HG03139 (cell line): ENCODE measurements around the gene PKN2.

Experiments
- ATAC-seq: cut with Tn5 transposase; IDR thresholded peaks from one replicate; pipeline ENCODE4 v1.9.1; 2021; ENCODE audit not compliant: unreplicated experiment

The PKN2 gene

DNA sequence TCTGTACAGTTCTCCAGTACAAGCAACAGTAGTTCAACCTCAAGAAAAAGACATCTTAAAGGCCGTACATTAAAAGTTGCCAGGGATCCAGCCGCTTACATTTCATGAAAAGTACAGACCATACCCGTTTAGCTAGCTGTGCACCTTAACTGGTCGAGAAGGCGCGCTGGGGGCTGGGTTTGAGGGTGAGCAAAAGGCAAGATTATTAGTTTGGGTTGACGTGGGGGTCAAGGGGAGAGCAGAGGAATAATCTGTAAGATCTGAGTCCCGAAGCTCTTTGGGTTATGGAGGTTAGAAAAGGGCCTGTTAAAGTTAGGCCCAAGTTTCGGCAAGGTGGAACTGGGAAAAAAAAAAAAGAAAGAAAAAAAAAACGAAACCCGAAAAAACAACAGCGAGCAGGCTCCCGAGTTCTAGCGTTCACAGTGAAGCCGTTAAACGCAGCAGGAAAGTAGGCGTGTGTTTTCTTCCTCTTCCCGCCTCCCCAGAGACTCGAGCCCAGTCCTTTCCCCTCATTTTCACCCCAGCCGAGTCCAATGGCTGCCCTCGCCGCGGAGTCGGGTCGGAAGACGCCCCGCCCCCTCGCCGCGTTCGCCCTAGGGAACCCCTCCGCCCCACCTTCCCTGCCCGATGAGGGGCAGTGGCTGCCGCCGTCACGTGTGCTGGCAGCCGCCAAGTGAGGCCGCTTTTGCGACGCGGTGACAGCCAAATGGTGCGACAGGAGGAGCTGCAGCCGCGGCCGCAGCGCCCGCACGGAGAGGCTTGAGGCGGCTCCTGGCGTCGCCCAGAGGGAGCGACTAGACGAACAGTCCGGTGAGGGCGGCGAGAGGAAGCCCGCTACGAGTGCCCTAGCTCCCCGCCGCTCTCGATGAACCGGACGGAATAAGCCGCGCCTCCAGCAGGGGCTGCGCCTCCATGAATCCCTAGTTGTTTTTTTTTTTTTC is at the start of gene PKN2:
Gene PKN2 (plus strand): TSS at position 733 of the 941 bp plus-strand sequence. CDS start 308 bp downstream, outside the sequence.
- peak; percentile 87 for ATAC-seq

DNA sequence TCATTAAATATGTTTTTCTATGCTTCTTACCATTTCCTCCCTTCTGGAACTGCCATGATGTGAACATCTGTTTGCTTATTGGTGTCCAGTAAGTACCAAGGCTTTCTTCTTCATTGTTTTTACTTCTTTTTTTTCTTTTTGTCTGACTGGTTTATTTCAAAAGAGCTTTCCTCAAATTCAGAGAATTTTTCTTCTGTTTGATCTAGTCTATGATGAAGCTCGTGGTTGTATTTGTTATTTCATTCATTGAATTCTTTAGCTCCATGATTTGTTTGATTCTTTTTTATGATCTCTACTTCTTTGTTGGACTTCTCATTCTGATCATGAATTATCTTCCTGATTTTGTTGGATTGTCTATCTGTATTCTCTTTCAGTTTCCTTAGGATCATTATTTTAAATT is 49.5 kb upstream of the PKN2 start:
- no peak for ATAC-seq

DNA sequence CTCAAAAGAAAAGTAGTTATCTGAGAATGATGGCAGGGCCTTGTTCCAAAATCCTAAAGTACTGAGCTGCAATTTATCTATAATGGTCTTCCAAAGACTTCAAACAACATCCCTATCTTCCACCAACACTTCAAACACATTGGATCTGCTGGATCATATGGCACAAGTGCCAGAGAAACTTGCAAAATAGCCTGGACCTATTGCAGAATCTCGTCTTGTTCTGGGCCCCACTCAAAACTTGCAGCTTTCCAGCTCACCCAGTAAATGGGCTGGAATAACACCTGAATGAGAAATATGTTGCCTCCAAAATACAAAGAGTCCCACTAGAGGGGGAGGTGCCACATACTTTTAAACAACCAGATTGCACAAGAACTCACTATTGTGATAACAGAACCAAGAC is 44.0 kb upstream of the PKN2 start:
- ATAC-seq: no peak

DNA sequence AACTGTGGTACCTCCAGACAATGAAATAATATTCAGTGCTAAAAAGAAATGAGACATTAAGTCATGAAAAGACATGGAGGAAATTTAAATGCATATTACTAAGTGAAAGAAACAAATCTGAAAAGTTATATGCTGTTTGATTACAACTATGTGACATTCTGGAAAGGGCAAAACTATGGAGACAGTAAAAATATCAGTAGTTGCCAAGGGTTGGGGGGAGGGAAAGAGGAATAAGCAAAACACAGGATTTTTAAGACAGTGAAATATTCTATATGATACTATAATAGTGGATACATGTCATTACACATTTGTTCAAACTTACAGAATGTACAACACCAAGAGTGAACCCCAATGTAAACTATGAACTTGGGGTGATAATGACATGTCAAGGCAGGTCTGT is 38.2 kb upstream of the PKN2 start:
- ATAC-seq: no peak

DNA sequence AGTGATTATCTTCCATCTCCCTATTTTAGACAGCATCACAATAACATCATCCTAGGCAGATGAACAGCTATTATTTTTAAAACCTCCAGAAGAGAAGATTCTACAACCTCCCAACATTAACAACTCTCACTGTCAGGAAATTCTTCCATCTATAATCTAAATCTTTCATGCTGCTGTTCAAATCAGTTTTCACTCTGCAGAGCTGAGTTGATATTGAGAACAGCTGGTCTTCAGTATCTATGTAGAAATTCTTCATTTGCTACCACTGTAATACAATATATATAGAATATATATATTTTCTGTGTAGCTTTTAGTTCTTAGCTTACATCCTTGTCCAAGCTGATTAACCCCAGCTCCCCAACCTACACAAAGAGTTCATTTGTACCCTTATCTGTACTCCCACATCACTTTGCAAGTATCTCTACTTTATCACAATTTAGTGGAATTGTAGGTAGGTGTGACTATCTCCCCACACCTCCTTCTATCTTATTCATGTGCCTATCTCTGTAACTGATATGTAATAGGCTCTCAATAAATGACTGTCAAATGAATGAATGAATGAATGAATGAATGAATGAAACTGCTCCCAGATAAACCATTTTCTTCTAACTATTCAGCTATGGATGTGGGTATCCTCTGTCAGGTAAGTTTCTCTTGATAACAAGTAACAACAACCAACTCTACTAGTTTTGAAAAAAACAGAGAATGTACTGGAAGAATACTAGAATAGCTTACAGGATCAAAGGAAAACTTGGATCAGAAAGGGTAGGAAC is 37.4 kb upstream of the PKN2 start:
- no peak for ATAC-seq

DNA sequence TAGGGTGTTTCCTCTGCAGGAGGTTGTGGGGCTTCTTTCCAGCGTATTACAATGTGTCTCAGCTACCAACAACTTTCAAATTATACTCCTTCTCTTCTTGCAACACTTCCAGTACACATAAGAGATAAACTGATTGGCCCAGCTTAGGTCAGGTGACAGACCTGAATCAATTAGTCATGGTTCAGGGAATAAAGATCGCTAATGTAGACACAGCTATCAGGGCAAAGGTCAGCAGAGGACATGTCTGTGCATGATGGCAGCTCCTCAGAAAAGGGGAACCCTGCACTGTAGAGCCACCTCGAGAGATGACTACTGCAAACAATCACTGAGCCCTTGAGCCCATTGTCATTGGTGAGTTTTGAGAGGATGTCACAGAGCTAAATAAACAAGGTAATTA is 36.8 kb upstream of the PKN2 start:
- ATAC-seq: no peak

DNA sequence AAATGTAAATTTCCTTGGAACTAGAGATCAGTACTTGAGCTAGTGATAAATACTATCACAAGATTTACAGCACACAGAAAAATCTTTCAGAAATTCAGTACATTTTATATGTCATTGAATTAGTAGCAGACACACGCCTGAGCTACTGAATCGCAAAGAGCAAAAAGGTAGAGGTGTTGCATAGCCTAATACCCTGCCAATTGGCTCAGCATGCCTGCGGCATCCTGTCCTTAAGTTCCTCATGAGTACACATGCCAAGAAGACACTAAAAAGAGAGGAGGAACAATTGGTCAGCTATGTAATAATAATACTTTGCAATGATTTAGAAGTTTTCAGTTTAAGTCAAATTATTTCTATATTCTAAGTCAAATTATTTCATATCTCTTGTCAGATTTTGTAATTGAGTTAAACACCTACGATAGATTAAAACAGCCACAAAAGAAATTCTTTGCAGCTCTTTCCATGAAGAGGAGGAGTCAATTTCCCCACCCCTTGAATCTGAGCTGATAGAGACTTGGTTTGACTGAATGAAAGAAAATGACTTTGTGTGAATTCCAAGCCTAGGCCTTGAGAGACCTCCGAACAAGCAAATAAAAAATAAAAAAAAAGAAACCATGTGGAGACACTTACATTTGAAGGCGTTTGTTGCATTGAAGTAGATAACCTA is 36.2 kb upstream of the PKN2 start:
- ATAC-seq: no peak

DNA sequence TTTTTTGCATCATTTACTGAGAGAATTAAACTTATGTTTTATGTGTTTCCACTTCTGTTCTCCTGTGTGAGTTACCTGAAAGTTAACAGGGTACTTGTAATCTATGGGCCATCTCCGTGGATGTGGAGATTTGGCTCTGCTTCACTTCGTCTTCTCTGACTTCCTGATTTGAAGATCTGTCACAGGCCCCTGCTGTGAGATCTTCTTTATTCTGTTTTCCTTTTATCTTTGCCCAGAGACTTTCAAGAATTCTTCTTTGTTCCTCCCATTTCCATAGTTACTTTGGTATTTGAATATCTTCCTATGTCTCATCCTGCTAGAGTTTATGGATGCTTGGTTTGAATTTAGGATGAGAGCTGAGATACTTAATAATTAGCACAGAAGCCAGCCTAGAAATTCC is 35.4 kb upstream of the PKN2 start:
- ATAC-seq: no peak

DNA sequence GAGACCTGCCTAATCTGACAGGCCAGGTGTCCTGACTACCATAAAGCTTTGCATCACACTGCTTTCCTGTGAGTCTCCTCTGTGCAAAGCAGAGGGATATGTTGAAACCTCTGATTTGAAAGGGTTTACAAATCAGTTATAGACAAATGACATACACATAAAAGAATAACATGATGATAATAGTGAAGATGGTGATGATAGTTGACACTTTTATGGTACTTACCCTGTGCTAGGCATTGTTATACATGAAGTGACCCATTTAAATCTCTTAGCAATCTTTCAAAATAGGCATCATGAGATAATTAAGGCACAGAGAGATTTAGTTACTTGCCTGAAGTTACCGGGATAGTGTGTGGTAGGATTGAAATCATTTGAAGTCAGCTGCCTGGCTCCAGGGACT is 34.1 kb upstream of the PKN2 start:
- no peak for ATAC-seq

DNA sequence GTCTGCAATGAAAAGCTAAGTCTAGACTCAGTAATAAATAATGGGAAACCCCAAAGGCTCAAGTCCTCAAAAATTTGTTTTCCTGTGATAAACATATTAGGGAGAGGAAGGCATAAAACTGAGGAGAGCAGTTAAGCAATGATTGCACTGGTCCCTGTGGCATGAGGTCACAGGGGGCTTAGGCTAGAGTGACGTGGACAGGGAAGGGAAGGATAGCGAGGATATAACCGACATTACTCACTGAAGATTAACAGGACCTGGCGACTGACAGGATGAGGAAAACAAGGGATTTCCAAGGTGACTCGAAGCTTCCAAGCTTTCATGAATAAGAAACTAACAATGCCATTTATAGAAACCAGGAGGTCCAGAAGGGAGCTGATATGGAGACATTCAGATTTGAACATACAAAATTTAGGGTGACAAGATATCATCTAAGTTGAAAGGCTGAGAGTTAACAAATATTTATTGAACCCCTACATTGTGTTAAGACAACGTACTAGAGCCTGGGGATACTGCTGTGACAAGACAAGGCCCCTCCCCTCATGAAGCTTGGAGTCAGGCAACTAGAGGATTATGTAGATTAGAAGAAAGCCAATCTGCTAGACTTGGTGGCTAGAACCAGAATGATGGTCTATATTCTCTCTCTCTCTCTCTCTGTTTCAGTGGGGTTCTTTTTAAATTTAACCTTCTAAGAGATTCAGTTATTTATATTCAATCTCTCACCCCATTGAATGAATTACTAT is 33.2 kb upstream of the PKN2 start:
- ATAC-seq: no peak

DNA sequence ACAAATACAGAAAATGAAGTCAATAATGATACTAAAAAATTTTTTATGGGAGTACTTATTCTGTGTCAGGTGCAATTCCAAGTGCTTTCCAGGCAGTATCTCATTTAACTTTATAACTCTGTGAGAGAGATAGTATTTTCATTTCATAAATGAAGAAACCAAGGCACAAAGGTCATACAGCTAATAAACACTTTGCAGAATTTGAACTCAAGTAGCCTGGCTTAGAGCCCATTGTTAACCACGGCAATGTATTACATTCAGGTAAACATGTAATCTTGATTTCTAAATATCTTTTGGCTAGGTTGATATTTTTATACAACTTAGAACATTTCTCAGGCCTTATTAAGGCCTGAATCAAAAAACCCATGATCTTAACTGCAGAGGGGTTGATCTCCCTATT is 28.9 kb upstream of the PKN2 start:
- ATAC-seq: no peak

DNA sequence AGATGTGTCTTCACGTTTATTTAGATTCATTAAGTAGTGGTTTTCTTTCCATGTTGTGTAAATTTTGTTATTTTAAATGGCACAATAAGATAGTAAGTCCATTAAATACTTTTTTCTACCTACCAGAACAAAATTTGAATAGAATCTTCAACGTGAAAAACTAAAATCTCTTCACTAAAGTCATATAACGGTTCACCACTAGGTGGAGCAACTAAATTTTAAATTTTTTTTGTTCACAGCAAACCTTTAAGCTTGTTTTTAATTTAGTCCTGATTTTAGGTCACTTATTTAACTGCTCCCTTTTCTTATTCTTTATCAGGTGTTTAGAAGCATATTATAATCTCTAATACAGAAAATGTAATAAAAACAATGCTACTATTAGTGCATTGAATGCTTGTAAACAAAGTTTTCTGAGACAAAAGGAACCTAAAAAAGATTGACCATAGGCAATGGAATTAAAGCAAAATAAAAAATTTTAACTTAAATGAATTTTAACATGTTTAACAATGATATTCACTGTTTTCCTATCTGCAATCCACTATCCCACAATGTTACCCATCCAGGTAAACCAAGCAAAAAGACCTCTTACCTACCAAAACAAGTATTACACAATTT is 28.3 kb upstream of the PKN2 start:
- no peak for ATAC-seq

DNA sequence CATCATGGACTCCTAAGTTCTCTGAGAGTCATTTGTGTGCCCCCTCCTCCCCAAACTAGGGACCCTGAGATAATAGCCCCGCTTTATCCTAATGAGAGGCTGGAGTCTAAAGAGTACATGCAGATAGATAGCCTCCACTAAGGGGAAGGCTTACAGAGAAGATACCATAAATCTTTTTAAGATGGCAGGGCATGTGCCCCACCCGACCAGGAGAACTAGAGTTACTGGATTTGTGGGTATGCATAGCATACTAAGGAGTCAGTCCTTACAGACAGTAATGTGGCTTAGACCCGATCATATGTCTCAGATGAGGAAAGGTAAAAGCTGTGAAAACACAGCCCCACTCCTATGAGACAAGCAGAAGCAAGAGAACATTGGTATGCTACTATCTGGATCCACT is 25.7 kb upstream of the PKN2 start:
- ATAC-seq: no peak

DNA sequence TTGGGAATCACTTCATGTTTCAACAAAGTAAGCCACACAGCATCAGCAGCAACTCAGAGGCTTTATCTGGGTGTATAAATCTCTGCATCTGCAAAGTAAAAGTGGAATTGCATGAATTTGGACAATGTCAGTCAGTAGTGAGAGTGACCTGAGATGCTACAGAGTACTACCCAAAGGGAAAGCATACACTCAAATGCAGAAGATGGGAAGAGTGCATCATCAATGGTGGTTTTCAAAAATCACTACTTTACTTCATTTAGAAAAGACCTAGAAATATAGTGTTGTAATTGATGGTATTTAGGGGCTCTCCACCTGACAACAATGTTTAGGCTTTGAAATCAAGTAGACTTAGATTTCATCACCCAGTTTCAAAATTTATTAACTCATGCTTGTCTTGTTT is 24.5 kb upstream of the PKN2 start:
- ATAC-seq: no peak

DNA sequence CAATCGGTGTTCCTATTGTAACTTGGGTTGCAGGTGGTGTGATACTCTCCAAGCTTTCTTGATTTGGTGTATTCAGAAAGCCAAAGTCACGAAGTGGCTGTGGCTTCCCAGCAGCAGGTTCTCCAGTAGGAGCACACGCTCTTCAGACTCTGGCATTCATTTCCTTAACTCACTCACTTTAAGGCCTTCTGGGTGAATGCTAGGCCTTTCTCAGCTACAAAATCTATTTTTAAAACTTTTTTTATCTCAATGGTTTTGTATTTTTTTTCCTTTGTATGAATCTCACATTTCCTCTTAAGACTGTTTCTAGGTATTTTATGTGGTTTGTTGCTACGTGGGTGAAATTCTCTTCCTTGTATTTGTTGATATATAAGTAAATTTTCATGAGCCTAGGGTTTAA is 22.9 kb upstream of the PKN2 start:
- no peak for ATAC-seq

DNA sequence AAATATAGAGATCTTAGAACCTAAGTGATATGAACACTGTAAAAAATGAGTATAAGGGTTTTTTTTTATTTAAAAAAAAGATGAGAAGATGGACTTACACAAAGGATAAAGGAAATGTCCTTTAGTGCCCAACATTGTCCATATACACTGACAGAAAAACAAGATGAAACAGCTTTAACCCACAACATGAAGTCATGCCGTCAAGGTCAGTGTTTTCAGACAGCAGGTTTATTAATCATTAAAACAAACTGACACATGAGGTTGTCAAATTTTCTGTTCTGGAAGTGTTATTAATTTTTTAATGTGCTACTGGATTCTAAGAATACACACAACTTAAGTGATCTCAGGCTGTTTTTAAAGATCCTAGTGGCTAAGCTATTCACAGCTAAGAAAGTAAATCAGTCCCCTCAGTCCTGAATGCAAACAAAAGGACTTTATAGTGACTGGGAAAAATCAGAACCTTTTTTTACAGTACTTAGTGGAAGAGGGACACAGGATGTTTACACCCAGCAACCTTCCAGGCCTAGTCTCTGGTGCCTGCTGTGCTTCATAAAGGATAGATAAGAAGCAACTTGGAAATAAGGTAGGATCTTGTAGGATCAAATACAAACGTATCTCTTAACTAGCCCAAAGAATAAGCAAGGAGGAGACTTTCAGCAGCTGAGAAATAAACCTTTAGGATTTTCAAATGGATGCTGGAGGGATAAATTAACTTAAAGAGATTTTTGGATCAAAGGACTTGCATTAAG is 21.9 kb upstream of the PKN2 start:
- ATAC-seq: peak; percentile 59

DNA sequence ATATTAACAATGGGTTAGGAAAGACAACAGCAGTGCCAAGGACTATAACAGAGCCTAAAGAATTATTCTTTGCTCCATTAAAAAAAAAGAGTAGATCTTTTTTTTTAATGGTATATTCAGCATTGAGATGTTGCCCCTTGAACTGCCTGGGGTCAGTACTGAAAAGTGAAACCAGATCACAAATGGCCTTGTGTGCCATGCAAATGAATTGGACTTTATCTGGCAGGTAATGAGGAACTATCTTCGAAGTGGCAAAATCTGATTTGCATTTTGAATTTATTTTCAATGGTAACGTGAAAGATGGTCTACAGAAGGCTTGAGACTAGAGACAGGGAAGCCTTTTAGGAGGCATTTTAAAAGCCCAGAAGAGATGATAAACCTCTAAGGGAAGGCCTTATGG is 21.4 kb upstream of the PKN2 start:
- ATAC-seq: no peak

DNA sequence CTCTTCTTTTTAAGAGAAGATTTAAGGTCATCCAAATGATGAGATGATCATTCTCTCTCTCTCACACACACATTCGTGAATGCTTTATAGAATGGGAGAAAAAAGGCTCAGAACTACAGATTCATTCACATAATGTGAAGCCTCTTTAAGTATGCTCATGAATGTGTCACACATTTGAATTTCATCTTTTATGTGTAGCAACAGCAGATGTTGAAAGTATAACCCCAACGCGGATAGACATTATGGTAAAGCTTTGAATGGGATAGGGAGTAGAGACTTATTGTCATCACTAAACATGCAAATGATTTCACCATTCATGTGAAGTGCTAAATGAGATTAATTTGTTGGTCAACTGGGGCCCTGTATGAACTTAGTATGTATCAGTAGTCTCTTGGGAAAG is 15.7 kb upstream of the PKN2 start:
- no peak for ATAC-seq

DNA sequence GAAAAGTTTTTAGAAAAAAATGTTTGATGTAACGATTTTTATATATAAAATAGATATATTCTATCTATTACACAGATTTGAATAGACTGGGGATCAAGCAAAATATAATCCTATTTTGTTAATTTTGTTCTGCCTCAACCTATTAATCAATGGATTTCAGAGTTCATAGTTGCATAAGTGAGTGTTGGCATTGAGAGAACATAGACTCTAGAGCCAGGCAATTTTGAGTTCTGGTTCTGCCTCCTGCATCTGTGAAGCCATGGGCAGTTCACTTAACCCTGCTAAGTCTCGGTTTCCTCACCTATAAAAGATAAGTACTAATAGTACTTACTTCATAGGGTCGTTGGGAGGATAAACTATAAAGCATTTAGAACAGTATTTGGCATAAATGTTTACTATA is 13.6 kb upstream of the PKN2 start:
- ATAC-seq: no peak

DNA sequence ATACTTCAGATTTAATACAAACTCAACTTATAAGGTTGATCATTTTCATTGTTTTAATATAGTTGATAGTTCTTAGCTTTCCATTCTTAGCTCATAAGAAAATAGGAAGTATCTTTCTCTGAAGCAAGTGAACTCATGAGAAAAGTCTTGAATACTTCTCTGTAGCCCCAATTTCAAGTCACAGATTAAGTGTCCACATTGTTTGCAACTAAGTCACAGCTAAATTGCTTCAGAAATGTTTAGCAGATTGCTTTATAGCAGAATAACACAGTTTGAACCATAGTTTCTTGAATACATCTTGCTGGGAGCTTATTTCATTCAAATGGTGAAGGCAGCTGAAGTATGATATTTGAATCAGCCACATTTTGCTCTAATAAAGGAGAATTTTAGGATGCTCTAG is 10.6 kb upstream of the PKN2 start:
- ATAC-seq: no peak
